HAP-1 (cell line): ENCODE measurements around the gene DGCR8.

ENCODE experiments used
- DNase-seq, 2 experiments: peaks; one replicate each; pipeline ENCODE4 v3.0.0-alpha.2; 2016 to 2020; ENCODE audit warnings: low spot score in 2 of 2
- H3K27me3 ChIP-seq: fragments of 250-450 bp; sonication (Bioruptor Pico); 2 replicates; pipeline ENCODE4 v1.5.1; 2020; ENCODE audit warnings: low read depth, mild to moderate bottlenecking, moderate library complexity
- H3K36me3 ChIP-seq: fragments of 250-450 bp; sonication (Bioruptor Pico); replicated peaks from 2 replicates; pipeline ENCODE4 v1.5.1; 2020; ENCODE audit warnings: mild to moderate bottlenecking
- H3K4me1 ChIP-seq: fragments of 250-450 bp; sonication (Bioruptor Pico); 2 replicates; pipeline ENCODE4 v1.5.1; 2020; ENCODE audit warnings: mild to moderate bottlenecking
- H3K4me3 ChIP-seq: fragments of 250-450 bp; sonication (Bioruptor Pico); 2 replicates; pipeline ENCODE4 v1.5.1; 2020; ENCODE audit warnings: mild to moderate bottlenecking, moderate library complexity
- H3K9me3 ChIP-seq: fragments of 250-450 bp; sonication (Bioruptor Pico); 2 replicates; pipeline ENCODE4 v1.5.1; 2020; ENCODE audit warnings: mild to moderate bottlenecking, moderate library complexity
- in situ Hi-C: fragments of 300-500 bp; cut with MboI; formaldehyde crosslinking; loops from 3 replicates; pipeline ENCODE4 v1.14.3; 2020; ENCODE audit warnings: low sequenced_read_pairs, inconsistent platforms, mixed read lengths

The DGCR8 gene

DNA sequence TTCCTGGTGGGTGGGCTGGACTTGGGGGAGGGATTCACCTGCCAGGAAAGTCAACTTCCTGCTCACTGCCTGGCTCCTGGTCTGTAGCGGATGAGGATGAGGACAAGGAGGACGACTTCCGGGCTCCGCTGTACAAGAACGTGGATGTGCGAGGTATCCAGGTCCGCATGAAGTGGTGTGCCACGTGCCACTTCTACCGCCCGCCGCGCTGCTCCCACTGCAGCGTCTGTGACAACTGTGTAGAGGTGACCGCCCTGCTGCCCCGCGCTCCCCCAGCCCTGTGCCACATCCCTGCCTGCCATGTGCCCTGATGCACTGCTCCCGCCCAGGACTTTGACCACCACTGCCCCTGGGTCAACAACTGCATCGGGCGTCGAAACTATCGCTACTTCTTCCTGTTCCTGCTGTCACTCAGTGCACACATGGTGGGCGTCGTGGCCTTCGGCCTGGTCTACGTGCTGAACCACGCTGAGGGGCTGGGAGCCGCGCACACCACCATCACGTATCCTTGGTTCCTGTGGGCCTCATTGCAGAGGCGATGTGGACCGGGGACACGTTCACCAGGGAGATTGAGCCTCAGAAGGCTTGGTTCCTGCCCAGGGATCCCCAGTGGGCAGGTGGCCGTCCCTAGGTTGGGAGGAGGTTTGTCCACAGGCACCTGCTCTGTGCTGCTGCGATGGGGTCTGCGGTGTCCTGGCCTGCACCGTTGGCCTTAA, 59.5 kb downstream of the DGCR8 start:
- Histone ChIP-seq H3K4me3 (no peak overlapping the region), H3K9me3 (no peaks in the 10 kb centered on the region), H3K4me1 (no peaks in the 10 kb centered on the region), H3K27me3 (no peaks in the 10 kb centered on the region), H3K36me3 (no peaks in the 10 kb centered on the region)
- in situ Hi-C loops, result no loop called here
- no peak for DNase-seq

DNA sequence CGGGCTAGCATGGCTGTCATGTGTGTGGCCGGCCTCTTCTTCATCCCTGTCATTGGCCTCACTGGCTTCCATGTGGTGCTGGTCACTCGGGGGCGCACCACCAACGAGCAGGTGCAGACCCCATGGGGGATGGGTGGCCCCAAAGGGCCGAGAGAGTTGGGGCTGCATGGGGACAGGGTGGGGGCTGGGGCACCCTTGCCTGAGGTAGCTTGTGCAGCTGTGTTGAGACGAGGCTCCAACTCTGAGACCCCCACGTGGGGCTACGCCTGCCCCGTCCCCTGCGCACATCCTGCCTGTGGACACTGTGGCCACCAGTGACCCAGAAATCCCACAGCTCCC, 60.0 kb downstream of the DGCR8 start:
- Histone ChIP-seq H3K4me1 (no peaks in the 10 kb centered on the region), H3K27me3 (no peaks in the 10 kb centered on the region), H3K36me3 (no peaks in the 10 kb centered on the region), H3K9me3 (no peaks in the 10 kb centered on the region), H3K4me3 (no peak overlapping the region)
- in situ Hi-C loops, result no loop called here
- no peak for DNase-seq

DNA sequence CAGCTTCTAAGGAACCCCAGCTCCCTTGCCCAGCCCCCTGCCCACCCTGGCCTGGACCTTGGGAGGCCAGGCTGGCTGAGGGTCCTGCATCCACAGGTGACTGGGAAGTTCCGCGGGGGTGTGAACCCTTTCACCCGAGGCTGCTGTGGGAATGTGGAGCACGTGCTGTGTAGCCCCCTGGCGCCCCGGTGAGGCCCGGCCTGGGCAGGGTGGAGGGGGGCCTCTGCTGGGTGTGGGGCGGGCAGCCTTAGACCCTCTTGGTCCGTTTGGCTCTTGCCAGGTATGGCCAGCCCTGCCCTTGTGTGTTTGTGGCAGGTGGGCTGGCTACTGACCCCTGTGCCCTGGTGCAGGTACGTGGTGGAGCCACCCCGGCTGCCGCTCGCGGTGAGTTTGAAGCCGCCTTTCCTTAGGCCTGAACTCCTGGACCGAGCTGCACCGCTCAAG, 60.5 kb downstream of the DGCR8 start:
- Histone ChIP-seq H3K36me3 (no peaks in the 10 kb centered on the region), H3K27me3 (no peaks in the 10 kb centered on the region), H3K4me1 (no peaks in the 10 kb centered on the region), H3K9me3 (no peaks in the 10 kb centered on the region), H3K4me3 (no peak overlapping the region)
- no peak for DNase-seq
- in situ Hi-C loops, result no loop called here

DNA sequence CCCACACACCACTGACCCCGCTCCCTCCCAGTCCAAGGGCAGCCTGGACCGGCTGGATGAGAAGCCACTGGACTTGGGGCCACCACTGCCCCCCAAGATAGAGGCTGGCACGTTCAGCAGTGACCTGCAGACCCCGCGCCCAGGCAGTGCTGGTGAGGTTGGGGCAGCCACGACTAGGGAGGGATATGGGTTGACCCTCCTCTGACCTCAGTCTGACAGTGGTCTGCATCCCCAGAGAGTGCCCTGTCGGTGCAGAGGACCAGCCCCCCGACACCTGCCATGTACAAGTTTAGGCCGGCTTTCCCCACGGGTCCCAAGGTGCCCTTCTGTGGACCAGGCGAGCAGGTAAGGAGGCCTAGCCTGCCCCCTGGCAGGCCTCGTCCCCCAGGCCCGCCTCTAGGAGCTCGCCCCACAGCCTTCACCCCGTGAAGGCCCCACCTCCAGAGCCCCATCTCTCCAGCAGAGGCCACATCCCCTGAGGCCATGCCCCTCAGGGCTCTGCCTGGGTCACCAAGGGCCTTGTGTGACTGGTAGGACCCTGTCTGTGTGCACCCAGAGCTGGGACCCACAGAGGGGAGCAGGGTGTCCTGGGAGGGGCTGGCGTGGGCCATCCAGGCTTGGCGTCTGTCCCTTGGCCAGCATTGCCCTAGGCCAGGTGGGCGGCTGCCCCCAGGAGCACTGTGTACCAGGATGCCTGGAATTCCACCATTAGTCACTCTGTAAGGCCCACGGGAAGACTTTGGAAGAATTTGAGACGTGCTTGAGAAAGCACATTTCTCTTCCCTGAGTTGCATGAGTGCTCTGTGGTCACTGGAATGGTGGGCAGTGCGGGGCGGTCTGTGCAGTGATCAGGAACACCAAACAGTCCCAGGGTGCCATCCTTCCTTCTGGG, 61.4 kb downstream of the DGCR8 start:
- Histone ChIP-seq H3K9me3 (no peaks in the 10 kb centered on the region), H3K36me3 (no peaks in the 10 kb centered on the region), H3K27me3 (no peaks in the 10 kb centered on the region), H3K4me1 (no peaks in the 10 kb centered on the region), H3K4me3 (no peak overlapping the region)
- in situ Hi-C loops, result no loop called here
- DNase-seq, result no peak

DNA sequence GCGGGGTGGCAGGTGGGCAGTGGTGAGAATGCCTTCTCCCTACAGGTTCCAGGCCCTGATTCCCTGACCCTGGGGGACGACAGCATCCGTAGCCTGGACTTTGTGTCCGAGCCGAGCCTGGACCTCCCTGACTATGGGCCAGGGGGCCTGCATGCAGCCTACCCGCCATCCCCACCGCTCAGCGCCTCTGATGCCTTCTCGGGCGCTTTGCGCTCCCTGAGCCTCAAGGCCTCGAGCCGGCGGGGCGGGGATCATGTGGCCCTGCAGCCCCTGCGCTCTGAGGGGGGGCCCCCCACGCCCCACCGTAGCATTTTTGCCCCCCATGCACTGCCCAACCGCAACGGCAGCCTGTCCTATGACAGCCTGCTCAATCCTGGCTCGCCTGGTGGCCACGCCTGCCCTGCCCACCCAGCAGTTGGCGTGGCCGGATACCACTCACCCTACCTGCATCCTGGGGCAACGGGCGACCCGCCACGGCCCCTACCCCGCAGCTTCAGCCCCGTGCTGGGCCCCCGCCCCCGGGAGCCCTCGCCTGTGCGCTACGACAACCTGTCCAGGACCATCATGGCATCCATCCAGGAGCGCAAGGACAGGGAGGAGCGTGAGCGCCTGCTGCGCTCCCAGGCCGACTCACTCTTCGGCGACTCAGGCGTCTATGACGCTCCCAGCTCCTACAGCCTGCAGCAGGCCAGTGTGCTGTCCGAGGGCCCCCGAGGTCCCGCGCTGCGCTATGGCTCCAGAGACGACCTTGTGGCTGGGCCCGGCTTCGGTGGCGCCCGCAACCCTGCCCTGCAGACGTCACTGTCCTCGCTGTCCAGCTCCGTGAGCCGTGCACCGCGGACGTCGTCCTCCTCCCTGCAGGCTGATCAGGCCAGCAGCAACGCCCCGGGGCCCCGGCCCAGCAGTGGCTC, 62.9 kb downstream of the DGCR8 start:
- Histone ChIP-seq H3K4me3 (no peak overlapping the region), H3K36me3 (no peaks in the 10 kb centered on the region), H3K9me3 (no peaks in the 10 kb centered on the region), H3K27me3 (no peaks in the 10 kb centered on the region), H3K4me1 (no peaks in the 10 kb centered on the region)
- in situ Hi-C loops, result no loop called here
- no peak for DNase-seq

DNA sequence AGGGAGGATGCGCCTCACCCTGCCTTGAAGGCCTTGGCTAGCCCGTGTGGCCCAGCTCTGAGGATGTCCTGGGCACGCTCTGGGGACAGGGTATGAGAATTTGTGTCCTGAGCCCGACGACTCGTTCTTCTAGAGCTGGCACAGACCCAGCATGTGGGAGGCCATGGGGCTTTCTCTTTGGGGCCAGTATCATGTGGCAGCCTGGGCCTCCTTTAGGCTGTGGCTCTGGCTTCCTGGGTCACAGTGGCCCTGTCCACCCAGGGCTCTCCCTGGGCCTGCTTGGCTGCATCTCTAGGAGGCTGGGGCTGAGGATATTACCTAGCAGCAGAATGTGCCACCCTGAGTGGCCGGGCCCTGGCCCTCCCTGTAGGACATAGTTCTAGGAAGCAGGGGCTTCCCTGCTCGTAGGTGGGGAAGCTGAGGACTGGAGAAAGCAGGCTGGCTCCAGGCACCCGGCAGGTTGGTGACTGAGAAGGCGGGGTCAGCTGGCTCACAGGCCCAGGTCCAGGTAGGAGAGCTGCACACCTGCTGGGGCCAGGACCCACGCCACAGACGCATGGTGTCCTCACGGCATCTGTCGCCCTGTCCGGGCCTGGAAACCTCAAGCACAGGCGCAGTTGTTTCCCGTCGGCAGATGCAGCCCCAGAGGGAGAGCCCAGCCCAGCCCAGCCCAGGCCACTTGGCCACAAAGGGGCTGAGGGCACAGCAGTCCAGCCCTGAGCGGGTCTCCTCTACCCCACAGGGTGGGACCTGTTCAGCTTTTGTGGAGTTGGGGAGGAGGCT, 64.0 kb downstream of the DGCR8 start:
- no peaks in the 10 kb centered on the region for H3K27me3 ChIP-seq
- in situ Hi-C loops, result no loop called here
- no peak for DNase-seq
- H3K4me3 ChIP-seq, result no peak overlapping the region
- no peaks in the 10 kb centered on the region for H3K36me3 ChIP-seq
- no peaks in the 10 kb centered on the region for H3K9me3 ChIP-seq
- no peaks in the 10 kb centered on the region for H3K4me1 ChIP-seq

DNA sequence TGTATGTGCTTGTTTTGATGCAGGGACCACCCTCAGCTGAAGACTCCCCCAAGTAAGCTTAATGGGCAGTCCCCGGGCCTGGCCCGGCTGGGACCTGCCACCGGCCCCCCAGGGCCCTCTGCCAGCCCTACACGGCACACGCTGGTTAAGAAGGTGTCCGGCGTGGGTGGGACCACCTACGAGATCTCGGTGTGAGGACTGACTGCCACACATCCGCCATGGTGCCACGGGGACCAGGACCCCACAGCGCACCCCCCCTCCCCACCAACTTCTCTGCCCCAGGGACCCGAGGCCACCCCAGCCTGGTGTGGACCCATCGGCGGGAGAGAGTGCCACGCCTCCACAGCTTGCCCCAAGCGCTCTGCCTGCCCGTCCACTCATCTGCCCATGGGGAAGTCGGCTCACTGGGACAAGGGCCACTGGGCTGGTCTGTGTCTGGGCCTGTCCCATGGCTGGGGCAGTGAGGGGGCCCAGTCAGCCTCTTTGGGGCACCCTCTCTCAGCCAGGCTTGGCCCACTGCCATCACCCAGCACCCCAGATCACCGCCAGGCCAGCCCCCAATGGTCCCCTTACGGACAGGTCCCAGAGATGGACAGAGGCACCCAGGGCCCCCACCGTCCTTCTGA, 65.3 kb downstream of the DGCR8 start:
- no peaks in the 10 kb centered on the region for H3K9me3 ChIP-seq
- no peak for DNase-seq
- no peaks in the 10 kb centered on the region for H3K4me1 ChIP-seq
- no peaks in the 10 kb centered on the region for H3K27me3 ChIP-seq
- no peaks in the 10 kb centered on the region for H3K36me3 ChIP-seq
- in situ Hi-C loops, result no loop called here
- no peak overlapping the region for H3K4me3 ChIP-seq

DNA sequence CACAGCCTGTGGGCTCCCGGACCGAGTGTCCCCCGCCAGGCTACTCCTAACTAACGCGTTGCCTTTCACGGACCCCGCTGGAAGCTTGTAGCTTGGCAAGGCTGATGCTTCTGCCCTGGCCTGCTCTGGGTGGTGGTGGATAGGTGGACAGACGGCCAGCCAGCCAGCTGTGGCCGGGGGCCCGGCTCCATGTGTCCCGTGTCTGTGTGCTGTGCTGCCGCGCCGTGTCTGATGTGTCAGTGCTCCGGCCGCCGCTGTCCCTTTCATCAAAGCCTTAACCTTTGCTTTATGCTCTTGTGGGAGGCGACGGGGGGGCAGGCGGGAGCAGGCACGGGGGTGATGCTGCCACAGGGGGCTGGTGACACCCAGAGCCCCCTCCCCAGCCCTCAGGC, 65.8 kb downstream of the DGCR8 start:
- H3K9me3 ChIP-seq, result no peaks in the 10 kb centered on the region
- H3K4me1 ChIP-seq, result no peaks in the 10 kb centered on the region
- no peak for DNase-seq
- no peak overlapping the region for H3K4me3 ChIP-seq
- no peaks in the 10 kb centered on the region for H3K27me3 ChIP-seq
- H3K36me3 ChIP-seq, result no peaks in the 10 kb centered on the region
- in situ Hi-C loops, result no loop called here

DNA sequence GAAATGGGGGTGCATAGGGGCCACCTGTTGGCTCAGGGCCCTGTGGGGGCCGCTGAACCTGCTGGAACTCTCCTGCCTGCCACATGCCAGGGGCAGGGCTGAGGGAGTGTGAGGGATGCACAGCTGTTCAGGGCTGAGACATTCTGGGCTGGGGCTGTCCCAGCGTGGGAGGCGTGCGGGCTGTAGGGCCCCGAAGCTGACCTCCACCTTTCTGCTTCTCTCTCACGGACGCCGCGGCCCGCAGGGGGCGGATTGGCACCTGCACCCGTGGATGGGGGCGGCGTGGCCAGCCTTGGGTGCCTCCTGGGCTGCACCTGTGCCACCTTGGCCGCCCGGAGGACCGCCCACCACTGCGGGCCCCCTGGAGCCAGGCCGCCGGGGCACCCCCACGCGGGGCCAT, 66.7 kb downstream of the DGCR8 start:
- no peaks in the 10 kb centered on the region for H3K4me1 ChIP-seq
- in situ Hi-C loops, result no loop called here
- DNase-seq, result no peak
- no peaks in the 10 kb centered on the region for H3K36me3 ChIP-seq
- no peaks in the 10 kb centered on the region for H3K27me3 ChIP-seq
- no peak overlapping the region for H3K4me3 ChIP-seq
- no peaks in the 10 kb centered on the region for H3K9me3 ChIP-seq

DNA sequence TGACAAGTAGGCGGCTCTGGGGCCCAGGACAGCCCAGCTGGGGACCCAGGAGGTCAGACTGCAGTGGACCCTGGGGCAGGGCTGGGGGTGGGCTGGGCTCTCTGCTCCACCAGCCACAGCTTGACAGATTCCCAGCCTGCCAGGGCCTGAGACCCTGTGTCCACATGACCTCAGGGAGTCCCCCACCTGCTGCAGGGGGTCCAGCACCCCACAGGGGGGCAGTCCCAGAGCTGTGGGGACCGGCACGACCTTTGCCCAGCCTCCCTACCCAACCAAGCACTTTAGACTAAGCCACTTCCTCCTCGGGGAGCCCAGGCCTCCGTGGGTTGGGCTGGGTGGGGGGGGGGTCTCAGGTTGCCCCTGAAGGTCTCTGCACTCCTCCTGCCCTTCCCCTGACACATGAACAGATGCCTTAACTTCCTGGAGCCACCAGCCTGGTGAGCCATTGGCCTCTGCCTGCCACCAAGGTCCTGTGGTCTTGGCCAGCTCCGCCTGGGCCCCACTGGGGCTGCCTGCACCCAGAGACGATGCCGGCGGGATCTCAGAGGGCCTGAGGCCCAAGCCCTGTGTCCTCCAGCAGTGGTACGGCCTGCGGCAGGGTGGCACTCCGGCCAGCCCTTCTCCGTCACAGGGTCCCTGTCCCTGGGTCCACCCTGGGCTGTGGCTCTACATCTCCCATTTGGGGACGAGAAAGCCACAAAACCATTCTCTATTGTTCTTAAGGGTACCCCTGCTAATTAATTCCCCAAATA, 67.4 kb downstream of the DGCR8 start:
- no peaks in the 10 kb centered on the region for H3K9me3 ChIP-seq
- DNase-seq, result no peak
- H3K36me3 ChIP-seq, result no peaks in the 10 kb centered on the region
- H3K4me3 ChIP-seq, result no peak overlapping the region
- H3K4me1 ChIP-seq, result no peaks in the 10 kb centered on the region
- no peaks in the 10 kb centered on the region for H3K27me3 ChIP-seq
- in situ Hi-C loops, result no loop called here

DNA sequence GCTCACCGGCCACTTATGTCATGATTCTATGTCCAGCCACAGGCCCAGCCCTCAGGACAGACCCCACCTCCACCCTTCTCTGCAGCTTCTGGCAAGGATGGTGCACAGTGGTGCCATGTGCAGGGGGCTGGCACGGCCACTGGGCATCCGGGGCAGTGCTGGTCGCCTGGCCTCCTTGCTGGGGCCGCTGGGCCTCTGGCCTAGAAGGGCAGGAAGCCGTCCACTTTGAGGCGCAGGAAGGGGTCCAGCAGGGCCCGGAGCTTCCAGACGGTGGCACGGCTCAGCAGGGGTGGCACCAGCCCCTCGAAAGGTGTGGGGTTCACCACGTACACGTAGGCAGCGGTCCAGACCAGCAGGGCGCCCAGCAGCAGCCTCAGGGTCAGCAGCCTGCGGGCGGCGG, 68.4 kb downstream of the DGCR8 start:
- Histone ChIP-seq H3K4me3 (no peak overlapping the region), H3K36me3 (no peaks in the 10 kb centered on the region), H3K27me3 (no peaks in the 10 kb centered on the region), H3K9me3 (no peaks in the 10 kb centered on the region), H3K4me1 (no peaks in the 10 kb centered on the region)
- no peak for DNase-seq
- in situ Hi-C loops, result no loop called here
